Frontal cortex (tissue), 4 donors: ENCODE data around the gene IGFBP6. TPM values are rescaled to one million over a fixed set of nuclear protein-coding genes. Genes with fewer than 3 reads are reported as not detected.

Experiments
- DNase-seq, 2 donors: peaks; one replicate each; pipeline ENCODE4 v3.0.0; 2012; ENCODE audit warnings: low spot score in 2 of 2
- FAIRE-seq: peaks from 2 replicates; lab custom pipeline; 2012; peaks lifted over from hg19 to GRCh38; lab: Jason Lieb, UNC
- total RNA-seq: library from RNA; depleted of rRNA; stranded (reverse); fragments of >200 nt; gene quantifications from one replicate; pipeline ENCODE4 v1.2.3, GENCODE V29; 2014
- donor health status: control.
- donor health status: control.
- donor health status: control.

IGFBP6 gene
- total RNA-seq, 1 donor from 2014 or later: 9.0 TPM

GRCh38 chr12:53058674-53059433 is 38.6 kb upstream of the IGFBP6 start:
- no peak for FAIRE-seq
- DNase-seq: no peak

GRCh38 chr12:53059434-53060063 is 37.9 kb upstream of the IGFBP6 start:
- FAIRE-seq (no peak), DNase-seq (no peak)

- FAIRE-seq (no peak), DNase-seq (no peak)
Observed at GRCh38 chr12:53060064-53060720, 37.3 kb upstream of the IGFBP6 start.

GRCh38 chr12:53060721-53061276 is 36.7 kb upstream of the IGFBP6 start:
- DNase-seq (no peak), FAIRE-seq (no peak)

GRCh38 chr12:53061404-53062010 is 36.0 kb upstream of the IGFBP6 start:
- DNase-seq (no peak), FAIRE-seq (no peak)

- no peak for DNase-seq
- FAIRE-seq: no peak
Observed at GRCh38 chr12:53062011-53062961, 35.2 kb upstream of the IGFBP6 start.

- FAIRE-seq (no peak), DNase-seq (no peak)
Observed at GRCh38 chr12:53062977-53063707, 34.3 kb upstream of the IGFBP6 start.

- no peak for DNase-seq
- FAIRE-seq: no peak
Observed at GRCh38 chr12:53063708-53064612, 33.5 kb upstream of the IGFBP6 start.

GRCh38 chr12:53064613-53065436 is 32.6 kb upstream of the IGFBP6 start:
- FAIRE-seq (no peak), DNase-seq (no peak)

- no peak for FAIRE-seq
- DNase-seq: no peak
Observed at GRCh38 chr12:53065470-53065869, 32.0 kb upstream of the IGFBP6 start.

- DNase-seq: peak; percentile 70 to 90
- no peak for FAIRE-seq
Observed at GRCh38 chr12:53065975-53066931, 31.2 kb upstream of the IGFBP6 start.

- FAIRE-seq: no peak
- DNase-seq: no peak
Observed at GRCh38 chr12:53067074-53067992, 30.1 kb upstream of the IGFBP6 start.

- DNase-seq: no peak
- FAIRE-seq: no peak
Observed at GRCh38 chr12:53067993-53068770, 29.3 kb upstream of the IGFBP6 start.
